Measurements from ENCODE around the gene C5orf34.
A peak's percentile ranks its signal among the peaks of the same experiment; 100 is the strongest.
"Not testable (repeated sequence)": the region's sequence is repeated elsewhere in the genome, so short reads cannot be mapped to it uniquely, and the experiment has no call there.

The C5orf34 gene, protein sequence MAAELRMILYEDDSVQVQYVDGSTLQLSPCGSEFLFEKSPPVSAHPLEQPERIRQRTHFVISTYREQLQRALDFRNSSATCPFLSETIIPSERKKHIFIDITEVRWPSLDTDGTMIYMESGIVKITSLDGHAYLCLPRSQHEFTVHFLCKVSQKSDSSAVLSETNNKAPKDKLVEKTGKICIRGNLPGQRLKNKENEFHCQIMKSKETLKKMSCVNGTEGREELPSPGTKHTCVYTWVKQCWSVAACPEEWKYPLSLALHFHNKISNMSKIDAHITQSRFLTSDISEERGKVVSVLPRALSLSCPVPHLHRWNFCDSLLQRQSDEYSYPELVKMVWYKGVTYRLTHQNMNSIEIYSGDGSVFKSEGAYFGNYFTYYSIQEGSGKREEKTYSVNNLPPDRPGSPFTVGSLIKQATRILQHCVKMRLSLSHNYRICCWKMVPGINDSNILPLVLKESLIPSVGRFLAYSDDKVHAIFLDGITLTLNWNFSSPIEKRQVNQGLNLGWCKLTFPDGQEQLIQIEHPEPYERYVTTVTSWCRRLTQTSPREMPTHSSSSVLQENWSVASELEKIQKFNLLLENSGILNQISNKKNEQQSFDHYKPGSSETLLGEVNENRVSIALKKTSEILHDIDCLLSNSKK

DNA sequence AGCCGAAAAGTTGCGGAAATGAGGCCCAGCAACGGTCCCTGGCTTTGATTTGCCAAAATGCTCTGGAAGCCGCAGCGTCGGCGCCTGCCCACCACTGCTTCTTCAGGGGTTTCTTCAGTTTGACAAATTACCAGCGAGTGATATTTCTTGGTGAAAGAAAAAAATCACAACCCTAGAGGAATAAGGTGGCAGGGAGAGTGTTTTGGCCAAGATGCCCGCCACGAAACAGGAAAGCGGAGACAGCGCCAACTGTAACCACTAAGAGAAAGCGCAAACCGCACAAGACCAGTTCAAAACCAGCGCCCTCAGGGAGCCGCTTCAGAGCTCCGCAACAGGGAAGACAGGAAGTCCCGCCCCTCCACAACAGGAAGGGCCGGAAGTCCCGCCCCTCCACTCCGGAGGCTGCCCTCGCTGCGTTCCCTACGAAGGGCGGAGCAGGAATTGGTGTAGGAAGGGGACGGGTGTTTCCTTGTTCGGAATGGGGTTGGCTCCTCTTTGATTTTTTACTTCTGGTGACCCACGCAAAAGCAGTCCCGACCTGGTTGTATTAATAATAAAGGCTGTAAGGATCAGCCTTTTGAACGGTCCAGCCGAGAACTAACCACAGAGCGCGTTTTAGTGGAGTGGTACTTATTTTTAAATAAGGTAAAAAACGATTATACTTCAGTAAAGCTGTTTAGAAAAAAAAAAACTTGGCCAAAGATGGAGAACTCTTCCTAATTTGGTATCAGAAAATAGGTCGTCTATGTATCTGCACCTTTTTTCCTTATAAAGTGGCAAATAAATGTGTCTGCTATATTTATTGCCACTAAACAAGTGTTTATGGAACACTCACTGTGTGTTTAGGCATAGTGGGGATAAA, at the start of gene C5orf34:
Gene C5orf34, minus strand, starts transcription at position 333 of the 862 bp plus-strand sequence. CDS start 5,809 bp downstream, outside the sequence.
- DNase-seq (ENCODE audit: low read depth in 2 of 2, low spot score in 1 of 2) = peak; percentile 90 to 91

DNA sequence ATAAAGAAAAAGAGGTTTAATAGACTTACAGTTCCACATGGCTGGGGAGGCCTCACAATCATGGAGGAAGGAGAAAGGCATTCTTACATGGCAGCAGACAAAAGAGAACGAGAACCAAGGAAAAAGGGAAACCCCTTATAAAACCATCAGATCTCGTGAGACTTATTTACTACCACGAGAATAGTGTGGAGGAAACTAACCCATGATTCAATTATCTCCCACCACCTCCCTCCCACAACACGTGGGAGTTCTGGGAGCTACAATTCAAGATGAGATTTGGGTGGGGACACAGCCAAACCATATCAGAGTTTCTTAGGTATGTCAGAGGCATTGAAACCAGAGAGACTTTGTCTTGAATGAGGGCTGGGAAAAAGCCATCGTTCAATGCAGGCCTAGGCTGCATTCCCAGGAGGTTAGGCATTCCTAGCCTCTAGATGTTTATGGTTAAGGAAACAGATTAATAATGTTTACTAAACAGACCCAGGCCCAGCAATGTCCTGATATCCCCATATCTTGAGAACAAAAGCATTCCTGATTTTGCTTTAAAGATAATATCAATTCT, 49.4 kb upstream of the C5orf34 start:
- DNase-seq (ENCODE audit: low read depth in 2 of 2, low spot score in 1 of 2) = no peak

GRCh38 chr5:43563321-43563720, 48.4 kb upstream of the C5orf34 start:
- DNase-seq (ENCODE audit: low read depth in 2 of 2, low spot score in 1 of 2) = no peak

DNA sequence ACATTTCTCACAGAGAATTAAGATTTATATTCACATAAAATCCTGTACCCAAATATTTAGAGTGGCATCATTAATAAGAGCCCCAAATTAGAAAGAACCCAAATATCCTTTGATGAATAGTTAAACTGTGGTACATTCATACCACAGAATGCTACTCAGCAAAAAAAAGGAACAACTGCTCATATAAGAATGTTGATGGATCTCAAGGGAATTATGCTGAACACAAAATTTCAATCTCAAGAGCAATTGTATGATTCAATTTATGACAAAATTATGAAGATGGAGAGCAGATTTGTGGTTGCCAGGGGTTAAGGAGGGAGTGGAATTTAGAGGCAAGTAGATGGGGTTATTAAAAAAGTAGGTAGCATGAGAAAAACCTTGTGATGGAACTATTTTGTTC, 46.4 kb upstream of the C5orf34 start:
- no peak for DNase-seq (ENCODE audit: low read depth in 2 of 2, low spot score in 1 of 2)

DNA sequence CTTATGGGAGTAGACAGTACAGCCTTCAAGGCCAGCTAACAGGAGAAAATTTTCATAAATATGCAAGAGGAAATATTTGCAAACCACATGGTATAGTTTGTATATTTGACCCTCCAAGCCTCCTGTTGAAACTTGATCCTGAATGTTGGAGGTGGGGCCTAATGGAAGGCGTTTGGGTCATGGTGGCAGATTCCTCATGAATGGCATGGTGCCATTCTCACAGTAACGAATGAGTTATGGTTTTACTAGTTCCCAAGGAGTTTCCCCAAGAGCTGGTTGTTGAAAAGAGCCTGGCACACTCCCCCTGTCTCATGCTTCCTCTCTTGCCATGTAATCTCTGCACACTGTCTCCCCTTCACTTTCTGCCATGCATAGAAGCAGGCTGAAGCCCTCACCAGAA, 45.2 kb upstream of the C5orf34 start:
- no peak for DNase-seq (ENCODE audit: low read depth in 2 of 2, low spot score in 1 of 2)

DNA sequence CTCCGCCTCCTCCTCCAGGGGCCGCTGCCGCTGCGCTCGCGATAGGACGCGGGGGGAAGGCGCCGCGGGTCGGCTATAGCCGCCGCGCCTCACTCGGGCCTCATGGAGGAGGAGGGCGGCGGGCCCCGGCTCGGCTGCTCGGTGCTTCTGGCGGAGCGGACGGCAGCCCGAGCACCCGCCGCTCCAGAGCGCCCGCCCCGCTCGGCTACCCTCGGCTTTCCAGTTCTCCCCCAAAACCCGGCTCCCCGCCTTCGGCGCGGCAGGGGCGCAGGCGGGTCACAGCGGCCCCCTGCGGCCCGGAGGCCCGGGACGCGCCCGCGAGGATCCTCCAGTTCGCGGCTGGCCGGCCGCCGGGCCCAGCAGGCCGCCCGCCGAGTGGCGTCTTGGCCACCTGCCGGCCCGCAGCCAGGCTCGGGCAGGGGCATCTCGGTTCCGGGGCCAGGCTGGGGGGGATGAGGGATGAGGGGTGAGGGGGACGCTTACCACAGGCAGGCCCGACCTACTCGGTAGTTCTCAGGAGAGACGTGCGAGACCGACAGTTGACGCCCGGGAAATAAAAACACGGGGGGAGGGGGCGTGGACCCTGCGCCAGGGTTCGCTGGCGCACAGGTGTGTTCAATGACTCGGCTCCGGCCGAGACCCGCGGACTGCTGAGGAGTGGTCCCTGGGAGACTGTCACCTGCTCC, 42.1 kb upstream of the C5orf34 start, which contains the start of gene PAIP1:
Gene PAIP1, minus strand, starts transcription at position 221 of the 686 bp plus-strand sequence. CDS start 231 bp downstream, outside the sequence.
- peak; percentile 53 to 69 for DNase-seq (ENCODE audit: low read depth in 2 of 2, low spot score in 1 of 2)

- not testable (repeated sequence) for DNase-seq (ENCODE audit: low read depth in 2 of 2, low spot score in 1 of 2)
Measured at GRCh38 chr5:43556607-43556856, 41.6 kb upstream of the C5orf34 start.

DNA sequence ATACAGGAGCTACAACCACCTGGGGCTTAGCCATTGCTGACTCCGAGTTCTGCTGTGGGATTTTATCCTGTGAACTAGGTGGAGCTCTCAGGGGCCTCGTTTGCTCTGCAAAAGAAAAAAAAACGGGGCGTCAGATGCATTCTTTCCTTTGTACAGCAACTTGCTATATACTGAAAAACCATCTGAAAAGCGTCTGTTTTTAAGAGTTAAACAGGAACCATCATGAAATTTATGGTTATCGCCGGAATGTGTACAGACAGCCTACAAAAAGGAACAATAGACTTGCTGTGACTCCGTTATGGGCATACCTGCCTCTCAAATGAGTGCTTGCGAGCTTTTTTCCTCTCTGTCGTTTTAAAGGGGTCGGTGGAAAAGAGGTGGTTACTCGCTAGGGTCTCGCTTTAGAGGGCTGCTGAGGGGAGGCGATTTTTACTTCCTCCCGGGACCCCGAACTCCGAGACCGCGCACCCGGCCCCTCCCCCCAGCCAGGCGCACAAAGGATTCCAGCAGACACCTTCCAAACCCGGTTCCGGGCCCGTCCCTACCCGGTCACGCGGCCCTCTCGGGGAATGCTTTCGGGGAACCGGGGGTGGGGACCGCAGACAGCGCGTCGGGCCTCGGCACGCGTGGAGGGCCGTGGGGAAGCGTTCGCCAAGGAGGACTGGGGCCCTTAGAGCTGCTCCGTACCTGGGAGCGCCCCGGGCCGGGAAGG, 41.1 kb upstream of the C5orf34 start:
- DNase-seq (ENCODE audit: low read depth in 2 of 2, low spot score in 1 of 2) = peak in 1 of 2 donors; percentile 5

DNA sequence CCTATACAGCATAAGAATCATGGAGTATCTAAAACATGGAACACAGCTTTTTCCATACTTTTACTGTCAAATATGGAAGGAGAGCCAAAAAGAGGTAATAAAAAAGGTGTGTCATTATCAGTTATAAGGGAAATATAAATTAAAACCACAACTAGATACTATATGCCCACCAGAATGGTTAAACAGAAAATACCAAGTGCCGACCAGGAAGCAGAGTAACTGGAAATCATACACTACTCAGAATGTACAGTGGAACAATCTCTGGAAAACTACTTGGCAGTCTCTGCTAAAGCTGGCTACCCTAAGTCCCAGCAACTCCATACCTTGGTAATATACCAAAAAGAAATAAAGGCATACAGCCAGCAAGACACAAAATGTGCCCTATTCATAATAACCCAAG, 39.5 kb upstream of the C5orf34 start:
- no peak for DNase-seq (ENCODE audit: low read depth in 2 of 2, low spot score in 1 of 2)

- DNase-seq (ENCODE audit: low read depth in 2 of 2, low spot score in 1 of 2) = no peak
Measured at GRCh38 chr5:43553381-43553780, 38.4 kb upstream of the C5orf34 start.

GRCh38 chr5:43551731-43552130, 36.8 kb upstream of the C5orf34 start:
- DNase-seq (ENCODE audit: low read depth in 2 of 2, low spot score in 1 of 2) = no peak

DNA sequence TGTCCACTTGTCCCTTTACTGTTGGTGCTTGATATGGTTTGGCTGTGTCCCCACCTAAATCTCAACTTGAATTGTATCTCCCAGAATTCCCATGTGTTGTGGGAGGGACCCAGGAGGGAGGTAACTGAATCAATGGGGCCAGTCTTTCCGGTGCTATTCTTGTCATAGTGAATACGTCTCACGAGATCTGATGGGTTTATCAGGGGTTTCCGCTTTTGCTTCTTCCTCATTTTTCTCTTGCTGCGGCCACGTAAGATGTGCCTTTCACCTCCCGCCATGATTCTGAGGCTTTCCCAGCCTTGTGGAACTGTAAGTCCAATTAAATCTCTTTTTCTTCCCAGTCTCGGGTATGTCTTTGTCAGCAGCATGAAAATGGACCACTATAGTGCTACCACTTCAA, 34.3 kb upstream of the C5orf34 start:
- DNase-seq (ENCODE audit: low read depth in 2 of 2, low spot score in 1 of 2) = not testable (repeated sequence)

DNA sequence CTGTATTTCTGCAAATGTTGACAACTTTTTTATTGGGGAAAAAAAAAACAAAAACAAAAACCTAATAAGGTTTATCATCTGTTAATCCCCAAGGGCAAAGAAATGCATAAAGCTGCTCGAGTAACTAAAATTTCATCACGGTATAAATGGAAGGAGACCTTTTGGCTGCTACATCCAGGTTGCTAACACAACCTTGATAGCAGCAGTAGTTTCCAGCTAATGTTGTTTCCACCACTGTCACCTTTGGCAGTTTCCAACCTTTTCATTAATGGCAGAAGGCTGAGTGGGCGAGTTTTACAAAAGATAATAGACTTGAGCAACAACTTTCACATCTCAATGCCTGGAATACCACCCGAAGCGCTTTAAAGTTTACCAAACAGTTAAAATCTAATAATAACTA, 33.4 kb upstream of the C5orf34 start:
- no peak for DNase-seq (ENCODE audit: low read depth in 2 of 2, low spot score in 1 of 2)

DNA sequence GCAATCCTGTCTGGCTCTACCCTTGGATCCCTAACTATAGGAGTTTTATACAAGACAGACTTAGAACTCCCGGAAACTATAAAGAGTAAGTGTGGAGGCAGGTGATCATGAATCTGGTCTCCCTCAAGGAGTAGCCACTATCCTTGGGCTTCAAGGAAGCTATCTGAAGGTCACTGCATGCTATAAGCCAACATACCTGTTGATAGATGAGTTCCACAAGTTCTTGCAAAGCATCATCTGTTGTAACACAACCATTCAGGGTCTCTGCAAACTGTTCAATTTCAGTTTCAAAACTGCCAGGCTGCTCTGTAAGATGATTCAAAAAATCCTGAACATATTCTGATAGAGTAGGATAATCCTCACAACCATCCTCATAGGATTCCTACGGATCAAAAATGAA, 32.6 kb upstream of the C5orf34 start:
- no peak for DNase-seq (ENCODE audit: low read depth in 2 of 2, low spot score in 1 of 2)

DNA sequence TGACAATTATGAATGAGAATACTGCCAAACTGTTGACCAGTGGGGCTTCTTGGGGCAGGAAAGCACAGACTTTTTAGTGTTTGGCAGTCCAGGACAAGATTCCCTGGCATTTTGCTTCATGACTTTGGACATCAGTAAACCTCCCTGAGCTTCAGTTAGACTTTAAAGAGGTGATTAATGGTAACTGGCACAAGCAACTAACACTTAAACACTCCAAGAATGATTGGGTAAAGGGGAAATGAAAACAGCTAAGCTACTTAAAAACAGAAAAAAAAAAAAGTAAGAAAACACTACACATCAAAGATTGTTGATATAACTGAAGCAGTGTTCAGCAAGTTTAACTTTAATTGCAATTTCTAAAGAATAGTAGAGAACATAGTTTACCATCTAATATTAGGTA, 28.5 kb upstream of the C5orf34 start:
- DNase-seq (ENCODE audit: low read depth in 2 of 2, low spot score in 1 of 2) = no peak

DNA sequence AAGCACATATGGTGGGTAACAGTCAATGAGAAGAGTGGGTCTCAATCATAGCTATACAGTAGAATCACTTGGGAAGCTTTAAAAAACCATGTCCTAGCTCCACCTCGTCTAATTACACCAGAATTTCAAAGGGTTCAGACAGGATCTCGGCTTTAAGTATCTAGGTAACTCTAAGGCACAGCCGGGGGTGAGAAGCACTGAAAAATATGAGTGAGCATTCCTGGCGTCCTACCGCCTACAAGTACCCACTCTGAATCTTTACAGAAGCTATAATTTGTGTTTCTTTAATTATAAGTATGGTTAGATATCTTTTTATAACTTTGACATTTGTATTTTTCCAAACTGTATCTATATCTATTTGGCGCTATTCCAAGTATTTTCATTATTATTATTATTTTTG, 25.8 kb upstream of the C5orf34 start:
- no peak for DNase-seq (ENCODE audit: low read depth in 2 of 2, low spot score in 1 of 2)

DNA sequence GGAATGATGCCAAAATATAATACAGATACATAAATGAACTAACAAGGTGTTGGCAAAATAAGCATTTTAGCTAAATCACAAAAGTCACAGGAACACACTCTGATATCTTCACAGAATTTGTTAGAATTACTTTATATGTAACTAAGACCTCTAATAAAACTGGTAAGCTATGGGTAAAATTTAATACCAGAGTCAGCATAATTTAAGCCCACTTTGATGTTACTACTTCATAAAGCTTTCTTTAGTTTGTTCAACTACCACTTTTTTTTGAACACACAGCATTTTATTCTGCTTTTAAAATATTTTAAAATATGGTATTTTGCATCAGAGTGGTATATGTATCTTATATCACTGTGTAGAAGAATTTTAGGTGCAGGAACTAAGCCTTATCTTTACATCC, 22.0 kb upstream of the C5orf34 start:
- no peak for DNase-seq (ENCODE audit: low read depth in 2 of 2, low spot score in 1 of 2)

DNA sequence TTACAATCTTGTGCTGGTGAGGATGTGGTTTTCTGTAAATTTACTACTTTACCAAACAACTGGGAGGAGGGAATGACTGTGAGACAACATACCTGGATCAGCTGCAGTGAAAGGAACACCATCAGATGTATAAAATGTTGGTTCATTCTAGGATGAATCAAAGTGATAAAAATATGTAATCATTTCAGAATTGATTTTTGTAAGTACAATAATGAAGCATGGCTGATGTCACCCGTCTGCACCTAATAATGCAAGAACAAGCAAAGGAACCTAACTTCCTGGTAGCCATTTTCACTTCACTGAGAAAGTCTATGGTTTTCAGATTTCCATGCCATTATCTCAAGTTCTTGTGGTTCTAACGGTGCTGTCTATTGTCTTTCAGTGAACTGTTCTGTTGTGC, 18.7 kb upstream of the C5orf34 start:
- DNase-seq (ENCODE audit: low read depth in 2 of 2, low spot score in 1 of 2) = no peak

DNA sequence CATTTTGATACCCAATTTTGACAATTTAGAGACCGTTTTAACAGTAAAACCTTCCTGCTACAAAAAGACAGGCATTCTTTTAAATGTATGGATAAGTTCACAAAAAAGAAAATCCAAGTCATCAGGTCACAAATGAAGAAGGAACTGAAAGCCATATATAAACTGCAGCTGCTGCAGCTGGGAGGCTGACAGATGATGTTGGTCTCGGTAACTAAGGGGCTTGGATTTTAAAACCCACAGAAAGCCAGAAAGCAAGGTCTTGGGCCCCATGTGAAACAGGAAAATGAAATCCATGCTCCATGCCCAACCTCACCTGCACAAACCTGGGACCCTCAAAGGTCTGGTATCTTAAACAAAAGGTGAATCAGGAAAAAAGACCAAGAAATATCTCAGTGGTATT, 15.7 kb upstream of the C5orf34 start:
- no peak for DNase-seq (ENCODE audit: low read depth in 2 of 2, low spot score in 1 of 2)

GRCh38 chr5:43523662-43524072, 8.7 kb upstream of the C5orf34 start:
- no peak for DNase-seq (ENCODE audit: low read depth in 2 of 2, low spot score in 1 of 2)

Measured in stimulated activated CD8-positive, alpha-beta memory T cell treated with anti-CD3 and anti-CD28 coated beads, Interleukin-4, amount 100 ng/mL, for 1 hour (primary cell).